Activated CD4-positive, CD25-positive, alpha-beta regulatory T cell treated with anti-CD3 and anti-CD28 coated beads, Interleukin-2, amount 50 U/mL, for 24 hours (primary cell): ENCODE measurements around the gene RNF144B.
"Not testable (repeated sequence)": the region's sequence is repeated elsewhere in the genome, so short reads cannot be mapped to it uniquely, and the experiment has no call there.

ENCODE experiments used
- ATAC-seq, 2 donors: fragments of 150-1000 bp; cut with Tn5 transposase; one replicate each; pipeline ENCODE4 v1.10.0; 2021; ENCODE audit warnings: mild to moderate bottlenecking in 1 of 2, moderate library complexity in 1 of 2

The RNF144B gene

DNA sequence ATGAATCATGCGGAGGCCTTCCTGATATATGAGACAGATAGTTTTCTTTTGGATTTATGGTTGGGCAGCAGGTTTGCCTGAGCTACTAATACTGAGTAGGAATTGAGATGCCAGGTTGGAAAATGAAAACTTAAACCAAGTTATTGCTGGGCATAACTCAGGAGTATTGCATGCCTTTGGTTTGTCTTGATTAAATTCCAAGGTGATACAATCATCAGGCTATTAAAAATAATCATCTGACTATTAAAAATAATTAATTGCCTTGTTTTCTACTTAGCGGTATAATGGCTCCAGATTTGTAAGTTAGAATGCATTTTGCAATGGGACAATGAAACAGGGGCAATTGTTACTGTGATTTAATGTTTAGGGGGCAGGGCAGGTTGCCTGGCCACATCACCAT is 15.5 kb upstream of the RNF144B start:
- ATAC-seq, result no peak

DNA sequence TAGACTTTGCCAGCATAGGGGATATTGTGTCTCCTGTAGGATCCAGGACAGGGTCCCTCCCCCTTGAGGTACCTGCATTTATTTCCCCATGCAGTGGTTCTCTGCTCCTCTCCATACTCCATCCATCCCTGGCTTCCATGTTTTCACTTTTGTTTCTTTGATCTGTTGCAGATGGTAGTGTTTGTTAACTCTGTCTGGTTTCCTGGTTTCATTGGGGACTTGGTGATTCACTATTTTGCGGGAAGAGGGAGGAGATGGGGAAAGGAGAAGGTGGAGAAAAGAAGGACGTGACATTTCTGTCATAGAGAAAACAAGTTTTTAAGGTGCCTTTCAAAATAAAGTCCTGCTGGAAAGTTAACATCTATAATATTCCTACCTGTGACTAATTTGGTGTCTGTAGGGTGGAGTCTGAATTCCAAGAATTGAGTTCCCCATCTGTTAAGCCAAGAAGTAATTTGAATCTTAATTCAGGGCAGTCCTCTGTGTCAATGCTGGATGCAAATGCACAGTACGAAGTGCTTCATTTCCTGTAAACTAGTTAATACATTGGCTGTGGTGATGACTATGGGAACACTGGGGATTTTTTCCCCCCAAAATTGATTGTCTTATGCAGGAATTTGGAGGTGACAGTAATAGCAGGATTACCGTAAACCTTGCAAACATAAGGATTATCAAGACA is 6.9 kb upstream of the RNF144B start:
- no peak for ATAC-seq

- no peak for ATAC-seq
Measured at GRCh38 chr6:18380851-18381250, 6.3 kb upstream of the RNF144B start.

DNA sequence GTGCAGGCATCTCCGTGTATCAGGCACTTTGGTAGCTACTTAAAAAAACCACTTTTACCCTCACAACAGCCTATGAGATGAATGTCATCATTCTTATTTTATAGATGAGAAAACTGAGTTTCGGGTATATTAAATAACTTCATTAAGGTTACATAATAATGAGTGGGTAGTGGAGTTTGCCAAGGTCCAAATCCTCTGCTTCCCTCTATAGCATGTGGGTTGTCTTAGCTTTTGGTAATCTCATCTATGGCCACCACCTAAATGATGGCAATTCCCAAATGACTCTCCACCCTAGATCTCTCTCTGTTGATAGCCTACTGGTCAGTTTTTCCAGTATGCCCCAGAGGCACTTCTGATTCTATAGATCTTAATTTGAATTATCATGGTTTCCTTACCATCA is 3.7 kb upstream of the RNF144B start:
- ATAC-seq, result no peak

DNA sequence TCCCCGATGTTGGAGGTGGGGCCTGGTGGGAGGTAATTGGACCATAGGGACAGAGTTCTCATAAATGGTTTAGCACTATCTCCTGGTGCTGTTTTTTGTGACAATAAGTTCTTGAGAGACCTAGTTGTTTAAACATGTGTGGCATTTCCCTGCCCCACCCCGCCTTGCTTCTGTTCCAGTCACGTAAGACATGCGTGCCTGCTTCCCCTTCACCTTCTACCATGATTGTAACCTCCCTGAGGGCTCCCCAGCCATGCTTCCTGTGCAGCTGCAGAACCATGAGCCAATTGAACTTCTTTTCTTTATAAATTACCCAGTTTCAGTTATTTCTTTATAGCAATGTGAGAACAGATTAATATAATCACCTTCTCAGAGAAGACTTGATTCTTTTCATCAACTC is 2.5 kb upstream of the RNF144B start:
- no peak for ATAC-seq

DNA sequence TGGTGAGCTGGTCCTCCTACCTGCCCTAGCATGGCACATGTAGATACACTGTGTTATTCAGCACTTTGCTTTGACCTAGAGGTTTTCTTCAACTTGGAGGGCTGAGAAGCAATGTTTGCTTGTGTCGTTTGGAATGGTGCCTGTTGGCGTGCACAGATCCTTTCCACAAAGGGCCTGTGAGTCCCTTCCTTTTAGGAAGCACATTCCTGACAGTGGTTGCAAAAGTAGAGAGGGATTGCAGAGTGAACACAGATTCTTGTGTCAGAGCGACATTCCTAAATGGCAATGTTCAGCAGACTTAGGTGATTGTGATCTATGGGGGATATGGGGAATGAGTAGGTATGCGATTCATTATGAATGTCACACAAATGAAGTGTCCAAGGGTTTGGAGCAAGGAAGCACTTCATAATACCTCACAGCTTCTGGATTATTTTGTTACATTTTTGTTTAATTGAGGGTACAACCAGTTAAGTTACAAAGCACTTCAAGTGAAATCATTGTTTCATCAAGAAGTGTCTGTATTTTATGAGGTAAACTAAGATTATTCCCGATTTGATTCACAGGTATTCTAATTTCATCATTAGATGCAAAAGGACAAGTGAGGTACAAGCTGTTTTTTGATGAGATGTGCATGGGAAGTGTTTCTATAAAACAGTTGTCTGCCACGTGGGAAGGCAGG is 713 bp upstream of the RNF144B start:
- no peak for ATAC-seq

- ATAC-seq, result no peak
Measured at GRCh38 chr6:18388271-18388670, 1.1 kb downstream of the RNF144B start.

DNA sequence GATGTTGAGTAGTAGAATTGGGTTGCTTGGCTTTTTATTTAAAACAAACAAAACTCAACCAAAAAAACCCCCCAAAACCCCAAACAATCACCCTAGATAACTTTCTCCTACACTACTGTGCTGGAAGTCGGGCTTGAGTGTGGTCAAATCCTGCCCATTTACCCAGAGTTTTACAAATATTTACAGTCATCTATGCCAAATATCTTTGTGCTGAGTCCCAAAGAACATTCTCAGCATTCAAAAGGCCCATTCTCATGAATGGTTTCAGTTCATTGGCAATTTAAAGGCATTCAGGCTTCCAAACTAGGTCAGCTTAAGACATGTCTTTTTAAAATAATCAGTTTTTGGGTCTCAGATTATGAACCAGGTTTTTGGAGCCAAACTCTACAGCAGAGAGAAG is 1.8 kb downstream of the RNF144B start:
- ATAC-seq, result no peak

DNA sequence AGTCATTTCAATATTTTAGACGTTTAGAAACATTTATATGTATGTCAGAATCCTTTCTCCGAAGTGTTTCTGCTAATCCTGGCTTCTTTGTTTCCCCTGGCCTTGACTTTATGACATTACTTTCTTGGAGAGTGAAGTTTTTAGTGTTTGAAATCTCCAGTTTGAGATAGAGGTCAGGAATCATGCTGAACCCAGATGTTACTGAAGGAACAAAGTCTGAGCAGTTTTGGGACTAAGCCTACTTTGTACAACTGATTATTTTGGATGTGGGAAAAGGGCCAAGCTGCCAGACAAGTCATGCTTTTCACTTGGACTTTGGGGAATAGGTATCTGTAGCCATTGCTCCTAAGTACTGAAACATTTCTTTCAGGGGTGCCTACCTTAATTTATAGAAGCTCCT is 2.3 kb downstream of the RNF144B start:
- no peak for ATAC-seq

GRCh38 chr6:18390476-18390875 is 3.3 kb downstream of the RNF144B start:
- no peak for ATAC-seq

DNA sequence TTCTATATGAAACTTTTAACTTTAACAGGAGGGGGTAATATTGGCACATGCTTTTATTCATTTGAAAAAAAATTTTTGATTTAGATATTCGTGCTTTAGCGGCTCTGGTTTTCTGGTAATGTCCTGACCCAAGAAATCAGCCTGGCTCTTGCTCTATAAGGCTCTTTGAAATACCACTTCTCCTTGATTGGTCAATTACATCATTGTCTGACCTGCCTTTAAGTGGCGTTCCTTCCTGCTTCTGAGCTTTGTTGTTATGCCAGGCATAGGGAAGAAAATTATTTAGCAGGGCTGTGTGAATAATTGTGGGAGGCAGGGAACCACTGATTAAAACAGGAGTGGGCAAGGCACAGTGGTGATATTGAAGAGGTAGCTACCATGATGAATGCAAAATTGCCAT is 3.9 kb downstream of the RNF144B start:
- no peak for ATAC-seq

GRCh38 chr6:18392346-18392877 is 5.3 kb downstream of the RNF144B start:
- ATAC-seq, result no peak

- ATAC-seq, result no peak
Measured at GRCh38 chr6:18393698-18394097, 6.5 kb downstream of the RNF144B start.

DNA sequence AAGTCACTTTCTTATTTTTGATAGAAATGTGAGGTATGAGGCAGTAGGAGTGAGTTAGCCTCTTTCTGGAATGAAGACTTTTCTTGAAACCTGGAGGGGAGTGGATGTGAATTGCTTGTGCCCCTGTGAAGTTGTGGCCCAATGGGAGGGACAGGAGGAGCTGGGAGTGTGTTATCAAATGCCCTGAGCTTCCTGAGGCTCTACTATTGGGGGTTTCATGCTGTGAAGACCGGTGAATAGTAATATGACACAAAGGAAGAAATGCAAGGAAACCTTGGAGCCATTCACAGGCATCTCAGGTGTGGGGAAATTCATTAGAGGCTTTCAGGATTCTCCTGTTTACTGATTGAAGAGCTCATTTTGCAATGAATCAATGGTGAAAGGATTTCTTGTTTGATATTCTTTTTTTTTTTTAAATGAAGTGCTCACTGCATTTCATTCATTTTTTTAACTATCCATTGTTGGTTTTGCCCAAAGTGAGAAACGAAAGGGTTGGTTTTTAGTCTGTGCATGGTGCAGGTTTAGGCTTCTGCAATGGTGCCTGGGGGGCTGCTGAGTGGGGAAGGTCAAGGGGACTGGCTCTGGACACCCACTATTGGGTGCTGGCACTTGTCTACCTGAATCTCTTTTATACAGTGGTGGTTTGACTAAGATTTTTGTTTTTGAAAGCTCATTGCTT is 8.2 kb downstream of the RNF144B start:
- ATAC-seq, result no peak

- ATAC-seq, result no peak
Measured at GRCh38 chr6:18395856-18396197, 8.7 kb downstream of the RNF144B start.

DNA sequence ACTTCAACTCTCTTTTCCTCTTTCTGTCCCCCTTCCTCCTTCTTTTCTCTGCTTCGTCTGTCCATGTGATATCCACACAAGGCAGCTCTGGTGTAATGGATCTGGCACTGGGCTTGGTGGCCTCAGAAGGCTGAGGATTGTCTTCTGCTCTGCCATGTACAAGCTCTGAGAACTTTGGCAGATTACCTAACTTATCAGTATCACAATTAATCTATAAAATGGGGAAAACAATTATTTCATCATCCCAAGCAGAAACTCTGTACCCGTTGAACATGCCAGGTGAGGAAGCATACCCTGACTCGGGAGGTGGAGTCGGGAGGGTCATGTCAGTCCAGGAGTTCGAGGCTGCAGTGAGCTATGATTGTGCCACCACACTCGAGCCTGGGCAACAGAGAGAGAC is 10.6 kb downstream of the RNF144B start:
- no peak for ATAC-seq

DNA sequence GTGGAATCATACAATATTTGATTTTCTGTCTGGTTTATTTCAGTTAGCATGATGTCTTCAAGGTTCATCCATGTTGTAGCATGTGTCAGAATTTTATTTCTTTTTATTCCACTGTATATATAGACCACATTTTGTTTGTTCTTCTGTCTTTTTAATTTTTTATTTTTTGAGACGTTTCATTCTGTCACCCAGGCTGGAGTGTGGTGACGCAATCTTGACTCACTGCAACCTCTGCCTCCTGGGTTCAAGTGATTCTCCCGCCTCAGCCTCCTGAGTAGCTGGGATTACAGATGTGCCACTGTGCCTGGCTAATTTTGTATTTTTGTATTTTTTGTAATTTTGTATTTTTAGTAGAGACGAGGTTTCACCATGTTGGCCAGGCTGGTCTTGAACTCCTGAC is 11.1 kb downstream of the RNF144B start:
- ATAC-seq, result not testable (repeated sequence)

- peak; percentile 28 to 56 for ATAC-seq
Measured at GRCh38 chr6:18400831-18401446, 13.8 kb downstream of the RNF144B start.

DNA sequence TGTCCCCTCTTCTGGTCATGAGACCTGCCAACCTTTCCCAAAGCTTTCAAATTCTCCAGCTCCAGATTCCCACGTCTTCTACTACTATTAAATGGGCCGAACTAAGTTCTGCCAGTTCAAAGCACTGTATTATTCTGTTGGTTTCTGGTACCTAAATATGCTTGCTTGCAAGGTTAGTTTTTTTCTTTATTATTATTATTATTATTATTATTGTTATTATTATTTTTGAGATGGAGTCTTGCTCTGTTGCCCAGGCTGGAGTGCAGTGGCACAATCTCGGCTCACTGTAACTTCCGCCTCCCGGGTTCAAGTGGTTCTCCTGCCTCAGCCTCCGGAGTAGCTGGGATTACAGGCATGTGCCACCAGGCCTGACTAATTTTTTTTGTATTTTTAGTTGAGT is 17.8 kb downstream of the RNF144B start:
- ATAC-seq, result not testable (repeated sequence)

DNA sequence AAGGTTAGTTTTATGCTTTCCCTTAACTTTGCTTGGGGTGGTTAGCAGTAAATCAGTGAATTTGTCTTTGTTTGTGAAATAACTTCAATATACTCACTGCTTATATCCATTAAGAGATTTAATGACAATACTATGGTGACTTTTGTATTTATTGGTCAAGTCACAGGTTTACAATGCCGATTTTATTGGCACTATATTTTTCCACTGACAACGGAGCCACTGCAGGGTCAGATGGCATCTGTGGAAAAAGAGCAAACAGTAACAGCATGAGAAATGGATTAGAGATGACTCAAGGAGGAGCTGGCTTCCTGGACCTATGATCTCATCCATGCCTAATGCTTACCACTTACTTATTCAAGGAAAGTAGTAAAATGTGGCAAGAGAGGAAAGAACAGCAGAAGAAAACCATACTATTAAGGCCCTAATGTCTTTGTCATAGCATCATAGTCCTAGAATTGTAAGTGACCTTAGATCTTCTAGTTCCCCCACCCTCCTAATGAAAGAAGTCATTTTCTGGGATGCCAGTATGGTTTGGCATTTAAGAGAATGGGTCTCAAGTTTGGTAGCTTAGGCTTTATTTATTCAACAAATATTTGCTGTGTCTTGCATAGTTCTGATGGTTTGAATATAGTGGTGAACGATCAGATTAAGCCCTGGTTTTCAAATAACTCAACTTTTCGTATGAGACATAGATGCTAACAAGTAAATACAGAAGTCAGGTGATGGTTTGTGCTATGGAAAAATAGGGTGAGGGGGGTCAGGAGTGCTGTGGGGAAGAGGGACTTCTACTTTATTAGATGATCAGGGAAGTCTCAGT is 18.5 kb downstream of the RNF144B start:
- no peak for ATAC-seq

DNA sequence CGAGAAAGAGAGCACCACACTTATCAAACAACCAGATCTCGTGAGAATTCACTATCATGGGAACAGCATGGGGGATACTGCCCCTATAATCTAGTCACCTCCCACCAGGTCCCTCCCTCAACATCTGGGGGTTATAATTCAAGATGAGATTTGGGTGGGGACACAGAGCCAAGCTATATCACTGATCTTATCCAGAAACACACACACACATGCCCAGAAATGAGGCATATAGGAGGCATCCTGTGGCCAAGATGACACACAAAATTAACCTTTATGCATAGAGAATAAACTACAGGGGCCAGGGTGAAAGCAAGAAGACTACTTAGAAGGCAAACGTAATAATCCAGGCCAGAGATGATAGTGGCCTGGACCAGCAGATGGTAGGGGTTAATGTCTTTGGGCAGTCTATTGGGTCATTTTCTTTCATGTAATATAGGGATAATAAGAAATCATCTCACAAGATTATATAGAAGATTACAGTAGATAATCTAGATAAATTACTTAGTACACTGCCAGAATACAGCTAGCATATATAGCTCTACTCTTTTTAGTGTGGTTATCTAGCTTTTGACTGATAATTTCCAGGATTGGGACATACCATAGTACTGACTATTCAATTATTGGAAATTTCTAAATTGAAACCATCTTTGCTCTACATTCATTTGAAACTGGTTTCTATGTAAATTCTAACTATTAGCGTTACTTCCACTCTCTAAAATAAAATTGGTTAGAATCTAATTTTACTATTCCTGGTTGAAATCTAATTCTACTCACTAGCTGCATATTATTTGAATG is 20.0 kb downstream of the RNF144B start:
- ATAC-seq, result no peak

DNA sequence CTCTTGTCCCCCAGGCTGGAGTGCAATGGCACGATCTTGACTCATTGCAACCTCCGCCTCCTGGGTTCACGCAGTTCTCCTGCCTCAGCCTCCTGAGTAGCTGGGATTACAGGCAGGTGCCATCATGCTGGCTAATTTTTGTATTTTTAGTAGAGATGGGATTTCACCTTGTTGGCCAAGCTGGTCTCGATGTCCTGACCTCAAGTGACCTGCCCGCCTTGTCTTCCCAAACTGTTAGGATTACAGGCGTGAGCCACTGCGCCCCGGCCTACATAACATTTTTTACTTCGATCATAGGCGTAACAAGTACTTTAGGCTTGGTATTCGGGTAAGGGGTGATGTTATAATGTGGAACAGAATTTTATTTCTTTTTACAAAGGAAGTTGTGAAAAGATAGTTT is 22.5 kb downstream of the RNF144B start:
- ATAC-seq, result not testable (repeated sequence)
